ENCODE results near the gene TNFAIP8L2. TPM values are rescaled to one million over a fixed set of nuclear protein-coding genes. Genes with fewer than 3 reads are reported as not detected.

Gene TNFAIP8L2
- 10 to 100 TPM; 33.7 to 38.4 TPM for total RNA-seq

GRCh38 chr1:151156515-151156819 is at the start of gene TNFAIP8L2:
TNFAIP8L2 (plus strand) TSS chr1:151156649; CDS start chr1:151158698, 2,049 bp downstream.
- CTCF ChIA-PET: interaction anchor here (0.6 to 6.0 kb wide), 28 partner anchors 9 to 757 kb away, joined by 3 to 47 read pairs (median 4); partner anchors contain the start of genes CDC42SE1, GABPB2, LYSMD1 and SCNM1
- peaks cover 57% of the 10 kb centered on the region for H3K4me1 Mint-ChIP-seq
- H3K27ac Mint-ChIP-seq: peak within 1 kb of the TSS; percentile 97
- peak; percentile 87 for DNase-seq
- peaks cover 45% of the 10 kb centered on the region for H3K36me3 Mint-ChIP-seq (ENCODE audit: low read depth)
- POLR2A ChIA-PET: interaction anchor here (0.6 to 1.1 kb wide), 3 partner anchors 10 to 57 kb away, joined by 3 to 5 read pairs (median 3); no protein-coding TSS in a partner anchor
- H3K9me3 Mint-ChIP-seq: no peaks in the 10 kb centered on the region
- no peaks in the 10 kb centered on the region for H3K27me3 Mint-ChIP-seq
- H3K4me3 Mint-ChIP-seq: peak within 1 kb of the TSS; percentile 99

GRCh38 chr1:151106894-151107293 is 49.6 kb upstream of the TNFAIP8L2 start:
- CTCF ChIA-PET: interaction anchor here (0.8 kb wide), 1 partner anchor 107 kb away, joined by 3 read pairs; no protein-coding TSS in a partner anchor
- Mint-ChIP-seq H3K9me3 (no peaks in the 10 kb centered on the region), H3K36me3 (ENCODE audit: low read depth) (peaks cover 9% of the 10 kb centered on the region), H3K4me3 (no peak overlapping the region), H3K4me1 (no peaks in the 10 kb centered on the region), H3K27ac (no peak overlapping the region), H3K27me3 (no peaks in the 10 kb centered on the region)
- no peak for DNase-seq
- POLR2A ChIA-PET: no interaction called here

GRCh38 chr1:151108331-151108730 is 48.1 kb upstream of the TNFAIP8L2 start:
- Mint-ChIP-seq H3K36me3 (ENCODE audit: low read depth) (peaks cover 9% of the 10 kb centered on the region), H3K27me3 (no peaks in the 10 kb centered on the region), H3K4me1 (no peaks in the 10 kb centered on the region), H3K4me3 (no peak overlapping the region), H3K27ac (no peak overlapping the region), H3K9me3 (no peaks in the 10 kb centered on the region)
- POLR2A ChIA-PET: no interaction called here
- DNase-seq: no peak
- CTCF ChIA-PET: interaction anchor here (1.8 kb wide), 1 partner anchor 9 kb away, joined by 8 read pairs; no protein-coding TSS in a partner anchor

GRCh38 chr1:151113877-151114276 is 42.6 kb upstream of the TNFAIP8L2 start:
- peaks cover 7% of the 10 kb centered on the region for H3K36me3 Mint-ChIP-seq (ENCODE audit: low read depth)
- ChIA-PET CTCF (interaction anchor here (0.7 to 1.1 kb wide), 4 partner anchors 14 to 345 kb away, joined by 3 to 4 read pairs (median 4); partner anchors contain the start of gene PSMD4), POLR2A (no interaction called here)
- no peak for DNase-seq
- H3K27me3 Mint-ChIP-seq: no peaks in the 10 kb centered on the region
- no peak overlapping the region for H3K4me3 Mint-ChIP-seq
- no peak overlapping the region for H3K27ac Mint-ChIP-seq
- no peaks in the 10 kb centered on the region for H3K9me3 Mint-ChIP-seq
- no peaks in the 10 kb centered on the region for H3K4me1 Mint-ChIP-seq

GRCh38 chr1:151124763-151125403 is 31.6 kb upstream of the TNFAIP8L2 start:
- POLR2A ChIA-PET: no interaction called here
- no peak overlapping the region for H3K27ac Mint-ChIP-seq

GRCh38 chr1:151128800-151129199 is 27.6 kb upstream of the TNFAIP8L2 start:
- CTCF ChIA-PET: interaction anchor here (0.6 to 1.0 kb wide), 3 partner anchors 13 to 96 kb away, joined by 3 to 4 read pairs (median 3); partner anchors contain the start of gene TNFAIP8L2
- H3K4me1 Mint-ChIP-seq: peaks cover 13% of the 10 kb centered on the region
- H3K36me3 Mint-ChIP-seq (ENCODE audit: low read depth): peaks cover 2% of the 10 kb centered on the region
- H3K9me3 Mint-ChIP-seq: no peaks in the 10 kb centered on the region
- no peak for DNase-seq
- POLR2A ChIA-PET: interaction anchor here (0.6 kb wide), 1 partner anchor 61 kb away, joined by 8 read pairs; the partner anchor contains the start of gene VPS72
- H3K4me3 Mint-ChIP-seq: no peak overlapping the region
- H3K27ac Mint-ChIP-seq: no peak overlapping the region
- H3K27me3 Mint-ChIP-seq: peaks cover 9% of the 10 kb centered on the region

More at GRCh38 chr1:151124763-151125403, 31.6 kb upstream of the TNFAIP8L2 start:
- CTCF ChIA-PET: interaction anchor here (0.7 to 2.1 kb wide), 4 partner anchors 9 to 25 kb away, joined by 3 to 8 read pairs (median 4); no protein-coding TSS in a partner anchor
- no peaks in the 10 kb centered on the region for H3K27me3 Mint-ChIP-seq
- no peak for DNase-seq
- H3K36me3 Mint-ChIP-seq (ENCODE audit: low read depth): peaks cover 4% of the 10 kb centered on the region
- no peaks in the 10 kb centered on the region for H3K9me3 Mint-ChIP-seq
- H3K4me3 Mint-ChIP-seq: no peak overlapping the region
- no peaks in the 10 kb centered on the region for H3K4me1 Mint-ChIP-seq

- peak; percentile 82 for DNase-seq
- ChIA-PET POLR2A (no interaction called here), CTCF (interaction anchor here (0.9 to 1.9 kb wide), 3 partner anchors 11 to 97 kb away, joined by 3 to 6 read pairs (median 4); no protein-coding TSS in a partner anchor)
- H3K4me1 Mint-ChIP-seq: peaks cover 16% of the 10 kb centered on the region
- H3K4me3 Mint-ChIP-seq: peak overlapping the region; percentile 60
- peaks cover 9% of the 10 kb centered on the region for H3K27me3 Mint-ChIP-seq
- H3K36me3 Mint-ChIP-seq (ENCODE audit: low read depth): no peaks in the 10 kb centered on the region
- H3K27ac Mint-ChIP-seq: peak overlapping the region; percentile 81
- no peaks in the 10 kb centered on the region for H3K9me3 Mint-ChIP-seq
These were observed 25.4 kb upstream of the TNFAIP8L2 start for GRCh38 chr1:151130987-151131586.

GRCh38 chr1:151131701-151132334 is 24.6 kb upstream of the TNFAIP8L2 start:
- ChIA-PET CTCF (interaction anchor here (0.9 to 1.1 kb wide), 2 partner anchors 10 to 96 kb away, joined by 3 to 4 read pairs; no protein-coding TSS in a partner anchor), POLR2A (interaction anchor here (0.6 kb wide), 1 partner anchor 58 kb away, joined by 10 read pairs; no protein-coding TSS in a partner anchor)
- Mint-ChIP-seq H3K27ac (peak overlapping the region; percentile 81), H3K9me3 (no peaks in the 10 kb centered on the region), H3K36me3 (ENCODE audit: low read depth) (no peaks in the 10 kb centered on the region), H3K4me3 (peak overlapping the region; percentile 60), H3K27me3 (peaks cover 9% of the 10 kb centered on the region), H3K4me1 (peaks cover 21% of the 10 kb centered on the region)
- DNase-seq: no peak

GRCh38 chr1:151132335-151133017 is 24.0 kb upstream of the TNFAIP8L2 start:
- no peak overlapping the region for H3K4me3 Mint-ChIP-seq
- no peak for DNase-seq
- H3K36me3 Mint-ChIP-seq (ENCODE audit: low read depth): no peaks in the 10 kb centered on the region
- peaks cover 21% of the 10 kb centered on the region for H3K4me1 Mint-ChIP-seq
- H3K9me3 Mint-ChIP-seq: no peaks in the 10 kb centered on the region
- CTCF ChIA-PET: interaction anchor here (1.5 to 2.9 kb wide), 2 partner anchors 24 to 33 kb away, joined by 3 to 11 read pairs; partner anchors contain the start of gene TNFAIP8L2
- POLR2A ChIA-PET: no interaction called here
- peaks cover 9% of the 10 kb centered on the region for H3K27me3 Mint-ChIP-seq
- H3K27ac Mint-ChIP-seq: peak overlapping the region; percentile 19

- peaks cover 9% of the 10 kb centered on the region for H3K27me3 Mint-ChIP-seq
- H3K27ac Mint-ChIP-seq: no peak overlapping the region
- CTCF ChIA-PET: interaction anchor here (0.6 to 2.9 kb wide), 7 partner anchors 9 to 82 kb away, joined by 3 to 11 read pairs (median 3); partner anchors contain the start of gene TNFAIP8L2
- POLR2A ChIA-PET: no interaction called here
- H3K4me1 Mint-ChIP-seq: peaks cover 21% of the 10 kb centered on the region
- no peaks in the 10 kb centered on the region for H3K36me3 Mint-ChIP-seq (ENCODE audit: low read depth)
- H3K4me3 Mint-ChIP-seq: no peak overlapping the region
- no peaks in the 10 kb centered on the region for H3K9me3 Mint-ChIP-seq
- no peak for DNase-seq
These were observed 23.2 kb upstream of the TNFAIP8L2 start for GRCh38 chr1:151133018-151133806.

- ChIA-PET CTCF (interaction anchor here (0.5 to 2.9 kb wide), 6 partner anchors 9 to 116 kb away, joined by 3 to 11 read pairs (median 4); no protein-coding TSS in a partner anchor), POLR2A (no interaction called here)
- peaks cover 21% of the 10 kb centered on the region for H3K4me1 Mint-ChIP-seq
- DNase-seq: no peak
- no peaks in the 10 kb centered on the region for H3K9me3 Mint-ChIP-seq
- H3K27me3 Mint-ChIP-seq: peaks cover 9% of the 10 kb centered on the region
- H3K4me3 Mint-ChIP-seq: no peak overlapping the region
- H3K27ac Mint-ChIP-seq: no peak overlapping the region
- no peaks in the 10 kb centered on the region for H3K36me3 Mint-ChIP-seq (ENCODE audit: low read depth)
These were observed 22.1 kb upstream of the TNFAIP8L2 start for GRCh38 chr1:151134396-151134795.
